NCI-H1930 (cell line): ENCODE data around the gene NUP160.
"Not testable (repeated sequence)": the region's sequence is repeated elsewhere in the genome, so short reads cannot be mapped to it uniquely, and the experiment has no call there.

Experiments used
- DNase-seq, 2 experiments: peaks; one replicate each; lab custom pipeline; 2025; lab: John Stamatoyannopoulos, UW

The NUP160 gene

DNA sequence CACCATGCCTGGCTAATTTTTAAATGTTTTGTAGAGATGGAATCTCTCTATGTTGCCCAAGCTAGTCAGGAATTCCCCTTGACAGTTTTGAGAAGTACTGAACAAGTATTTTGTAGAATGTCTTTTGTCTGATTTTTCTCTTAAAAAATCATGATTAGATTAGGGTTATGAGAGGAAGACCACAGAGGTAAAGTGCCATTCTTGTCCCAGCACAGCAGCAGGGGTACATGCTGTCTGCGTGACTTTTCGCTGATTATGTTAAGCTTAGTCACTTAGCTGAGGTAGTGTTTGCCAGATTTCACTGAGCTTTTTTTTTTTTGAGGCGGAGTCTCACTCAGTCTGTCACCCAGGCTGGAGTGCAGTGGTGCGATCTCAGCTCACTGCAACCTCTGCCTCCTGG, 13.6 kb upstream of the NUP160 start:
- DNase-seq: no peak

DNA sequence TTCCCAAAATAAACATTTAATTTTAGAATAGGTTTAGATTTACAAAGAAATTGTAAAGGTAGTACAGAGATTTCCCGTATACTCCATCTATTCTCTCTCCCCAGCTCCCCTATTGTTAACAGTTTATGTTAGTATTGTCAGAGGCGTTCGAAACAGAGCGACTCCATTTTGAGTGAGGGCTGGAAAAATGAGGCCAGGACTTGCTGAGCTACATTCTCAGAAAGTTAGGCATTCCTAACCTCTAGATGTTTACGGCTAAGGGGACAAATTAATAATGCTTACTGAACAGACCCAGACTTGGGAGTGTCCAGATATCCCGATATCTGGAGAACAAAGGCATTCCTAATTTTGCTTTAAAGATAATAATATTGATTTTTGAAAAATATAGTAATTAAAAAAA, 12.4 kb upstream of the NUP160 start:
- no peak for DNase-seq

DNA sequence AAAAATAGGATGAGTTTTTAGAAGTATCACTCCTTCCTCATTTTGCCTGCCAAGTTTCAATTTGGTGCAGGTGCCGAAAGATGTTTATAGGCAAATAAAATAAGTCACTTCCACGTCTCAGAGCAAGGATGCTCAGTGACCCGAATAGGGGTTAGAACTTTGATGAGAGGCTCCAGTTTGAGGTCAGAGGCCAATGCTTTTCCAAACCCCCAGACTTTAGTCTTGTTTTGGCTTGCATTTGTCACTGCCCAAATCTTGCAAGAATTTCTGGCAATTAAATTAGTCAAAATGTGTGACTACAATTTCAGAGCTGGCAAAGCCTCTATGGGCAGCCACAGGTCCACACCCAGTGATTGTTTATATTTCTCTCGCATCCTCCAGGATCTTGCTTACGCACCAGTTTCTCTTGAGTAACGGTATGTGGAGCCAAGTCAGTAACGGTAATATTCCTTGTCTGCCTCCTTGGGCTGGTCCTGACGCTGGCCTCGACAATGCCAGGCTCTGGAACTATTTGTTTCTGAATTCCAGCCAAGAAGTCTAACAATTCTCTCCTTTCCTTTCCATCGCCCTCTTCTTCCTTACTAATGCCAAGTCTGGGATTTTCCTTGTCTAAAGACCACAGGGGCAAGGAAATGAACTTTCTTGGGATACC, 9.9 kb upstream of the NUP160 start:
- no peak for DNase-seq

- DNase-seq: no peak
Observed at GRCh38 chr11:47857485-47857884, 9.3 kb upstream of the NUP160 start.

- DNase-seq: no peak
Observed at GRCh38 chr11:47856186-47856585, 8.0 kb upstream of the NUP160 start.

- no peak for DNase-seq
Observed at GRCh38 chr11:47854667-47855066, 6.5 kb upstream of the NUP160 start.

GRCh38 chr11:47852053-47852452, 3.9 kb upstream of the NUP160 start:
- DNase-seq: no peak

GRCh38 chr11:47850337-47850736, 2.2 kb upstream of the NUP160 start:
- no peak for DNase-seq

DNA sequence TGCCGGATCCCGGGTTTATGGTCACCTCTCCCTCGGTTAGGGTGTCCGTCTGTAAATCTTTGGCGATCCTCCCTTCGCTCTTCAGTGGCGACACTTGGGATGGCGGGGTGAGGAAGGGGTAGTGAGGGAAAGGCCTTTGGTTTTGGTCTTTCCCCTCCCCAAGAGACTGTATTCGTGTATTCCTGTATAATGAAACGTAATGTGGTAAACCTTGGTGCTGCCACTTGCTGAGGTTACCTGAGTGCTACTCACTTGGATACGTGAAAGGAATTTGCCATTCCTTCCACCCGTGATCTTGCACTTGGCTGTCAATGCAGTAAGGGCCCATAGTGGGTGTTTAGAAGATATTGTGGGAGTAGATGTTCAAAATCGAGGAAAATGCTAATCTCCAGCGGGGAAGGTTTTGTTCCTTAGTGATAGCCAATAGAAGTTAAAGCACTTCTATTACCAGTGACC, 578 bp upstream of the NUP160 start:
- no peak for DNase-seq

GRCh38 chr11:47847537-47847891, 636 bp downstream of the NUP160 start:
- no peak for DNase-seq

DNA sequence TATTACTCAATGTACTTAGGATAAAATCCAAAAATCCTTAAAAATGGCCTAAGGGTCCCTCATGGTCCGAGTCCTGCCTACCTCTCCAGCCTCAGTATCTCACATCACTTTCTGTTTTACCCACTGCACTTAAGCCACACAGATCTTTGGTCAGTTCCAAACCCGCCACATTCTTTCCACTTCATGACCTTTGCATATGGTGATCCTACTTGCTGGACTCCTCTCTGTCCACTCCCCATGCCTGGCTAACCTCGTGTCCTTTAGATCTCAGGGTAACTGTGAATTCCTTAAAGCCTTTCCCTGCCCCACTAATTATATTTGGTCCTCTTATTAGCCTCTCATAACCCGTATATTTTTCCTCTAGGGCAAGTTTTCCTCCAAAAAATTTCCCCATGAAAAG, 1.2 kb downstream of the NUP160 start:
- DNase-seq: no peak

DNA sequence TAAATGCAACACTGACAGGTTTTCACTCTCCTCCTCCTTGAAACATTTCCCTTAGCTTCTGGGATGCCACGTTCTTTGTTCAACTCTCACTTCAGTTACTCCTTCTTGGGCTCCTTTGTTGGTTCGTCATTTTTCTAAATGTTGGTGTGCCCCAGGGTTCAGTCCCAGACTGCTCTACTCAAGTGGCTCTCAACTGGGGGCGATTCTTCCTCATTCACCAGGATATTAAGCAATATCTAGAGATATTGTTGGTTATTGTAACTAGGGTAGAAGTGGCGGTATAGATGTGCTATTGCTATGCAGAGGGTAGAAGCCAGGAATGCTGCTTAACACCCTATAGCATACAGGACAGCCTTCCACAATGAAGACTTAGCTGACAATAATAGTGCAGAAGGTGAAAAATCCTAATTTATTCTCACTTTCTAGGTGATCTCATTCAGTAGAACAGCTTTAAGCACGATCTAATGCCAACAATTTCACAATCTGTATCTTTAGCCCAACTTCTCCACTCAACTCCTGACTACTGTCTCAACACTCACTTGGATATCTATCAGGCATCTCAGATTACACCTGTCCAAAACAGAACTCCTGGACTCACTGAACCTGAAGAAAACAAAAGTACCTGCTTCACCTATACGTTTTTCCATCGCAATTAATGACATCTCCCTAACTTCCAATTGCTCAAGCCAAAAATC, 4.6 kb downstream of the NUP160 start:
- no peak for DNase-seq

DNA sequence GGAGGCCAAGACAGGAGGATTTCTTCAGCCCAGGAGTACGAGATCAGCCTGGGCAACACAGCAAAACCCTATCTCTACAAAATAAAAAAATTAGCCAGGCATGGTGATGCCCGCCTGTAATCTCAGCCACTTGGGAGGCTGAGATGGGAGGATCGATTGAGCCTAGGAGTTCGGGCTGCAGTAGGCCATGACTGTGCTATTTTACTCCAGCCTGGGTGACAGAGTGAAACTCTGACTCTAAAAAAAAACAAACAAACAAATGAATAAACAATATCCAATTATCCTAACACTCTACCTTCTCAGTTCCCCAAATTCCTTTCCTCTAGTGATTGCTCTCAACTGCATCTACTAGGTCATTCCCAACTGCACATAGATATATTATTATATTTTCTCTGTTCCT, 5.4 kb downstream of the NUP160 start:
- no peak for DNase-seq

DNA sequence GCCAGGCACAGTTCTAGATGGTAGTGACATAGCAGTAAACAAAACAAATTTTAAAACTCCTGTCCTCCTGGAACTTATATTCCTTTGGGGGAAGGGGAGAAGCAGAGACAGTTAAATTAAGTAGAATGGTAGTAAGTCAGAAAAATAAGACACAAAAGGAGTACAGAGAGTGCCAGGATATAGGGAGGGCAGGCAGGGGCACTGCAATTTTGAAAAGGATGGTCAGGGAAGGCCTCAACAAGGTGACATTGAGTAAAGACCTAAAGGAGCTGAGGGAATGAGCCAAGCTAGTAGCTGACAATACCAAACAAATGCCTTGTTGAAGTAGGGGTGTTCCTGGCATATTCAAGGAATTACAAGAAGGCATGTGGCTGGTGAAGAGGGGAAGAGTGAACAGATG, 10.2 kb downstream of the NUP160 start:
- DNase-seq: no peak

- no peak for DNase-seq
Observed at GRCh38 chr11:47837292-47837691, 10.9 kb downstream of the NUP160 start.

DNA sequence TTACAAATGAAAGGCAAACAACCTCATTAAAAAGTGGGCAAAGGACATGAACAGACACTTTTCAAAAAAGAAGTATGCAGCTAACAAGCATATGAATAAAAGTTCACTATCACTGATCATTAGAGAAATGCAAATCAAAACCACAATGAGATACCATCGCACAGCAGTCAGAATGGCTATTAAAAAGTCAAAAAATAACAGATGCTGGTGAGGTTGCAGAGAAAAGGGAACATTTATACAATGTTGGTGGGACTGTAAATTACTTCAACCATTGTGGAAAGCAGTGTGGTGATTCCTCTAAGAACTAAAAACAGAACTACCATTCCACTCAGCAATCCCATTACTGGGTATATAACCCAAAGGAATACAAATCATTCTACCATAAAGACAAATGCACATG, 18.1 kb downstream of the NUP160 start:
- not testable (repeated sequence) for DNase-seq

GRCh38 chr11:47828284-47828683, 19.9 kb downstream of the NUP160 start:
- DNase-seq: no peak

DNA sequence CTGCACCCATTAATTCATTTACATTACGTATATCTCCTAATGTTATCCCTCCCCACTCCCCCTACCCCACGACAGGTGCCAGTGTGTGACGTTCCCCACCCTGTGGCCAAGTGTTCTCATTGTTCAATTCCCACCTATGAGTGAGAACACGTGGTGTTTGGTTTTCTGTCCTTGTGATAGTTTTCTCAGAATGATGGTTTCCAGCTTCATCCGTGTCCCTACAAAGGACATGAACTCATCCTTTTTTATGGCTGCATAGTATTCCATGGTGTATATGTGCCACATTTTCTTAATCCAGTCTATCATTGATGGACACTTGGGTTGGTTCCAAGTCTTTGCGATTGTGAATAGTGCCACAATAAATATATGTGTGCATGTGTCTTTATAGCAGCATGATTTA, 25.5 kb downstream of the NUP160 start:
- DNase-seq: not testable (repeated sequence)

DNA sequence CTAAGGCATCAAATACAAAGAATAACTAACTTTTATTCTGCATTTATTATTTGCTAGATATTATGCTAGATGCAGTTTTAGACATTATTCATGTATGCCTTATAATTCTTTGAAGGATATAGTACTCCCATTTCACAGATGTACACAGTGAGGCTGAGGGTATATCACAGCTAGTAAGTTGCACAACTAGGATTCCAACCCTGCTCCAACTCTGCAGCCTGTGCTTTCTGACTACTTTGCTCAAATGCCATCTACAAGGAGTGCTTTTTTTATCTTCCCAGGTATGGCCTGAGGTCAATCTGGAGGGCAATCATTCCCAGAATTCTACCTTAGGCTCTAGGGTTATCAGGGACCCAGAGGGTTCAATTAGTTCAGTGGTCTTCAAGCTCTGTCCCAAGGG, 28.4 kb downstream of the NUP160 start:
- DNase-seq: no peak

- DNase-seq: no peak
Observed at GRCh38 chr11:47800759-47801158, 47.4 kb downstream of the NUP160 start.

DNA sequence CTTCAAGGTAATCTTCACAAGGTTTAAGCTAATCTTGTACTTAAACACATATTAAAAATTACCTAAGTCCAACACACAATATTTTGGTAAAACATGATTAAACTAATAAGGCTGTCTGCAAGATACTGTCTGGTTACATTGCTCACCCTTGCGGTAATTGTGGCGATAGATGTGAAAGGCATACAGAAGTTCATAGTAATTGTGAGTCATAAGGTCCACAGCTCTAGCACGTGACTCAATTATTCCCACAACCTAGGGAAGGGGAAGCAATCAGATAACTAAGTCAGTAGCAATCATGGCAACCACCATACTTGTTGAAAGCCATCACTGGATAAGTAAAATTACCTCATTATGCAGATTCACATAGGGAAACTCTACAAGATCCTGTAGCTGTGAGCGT, 50.5 kb downstream of the NUP160 start:
- DNase-seq: no peak

GRCh38 chr11:47791774-47792430, 56.2 kb downstream of the NUP160 start:
- DNase-seq: no peak

DNA sequence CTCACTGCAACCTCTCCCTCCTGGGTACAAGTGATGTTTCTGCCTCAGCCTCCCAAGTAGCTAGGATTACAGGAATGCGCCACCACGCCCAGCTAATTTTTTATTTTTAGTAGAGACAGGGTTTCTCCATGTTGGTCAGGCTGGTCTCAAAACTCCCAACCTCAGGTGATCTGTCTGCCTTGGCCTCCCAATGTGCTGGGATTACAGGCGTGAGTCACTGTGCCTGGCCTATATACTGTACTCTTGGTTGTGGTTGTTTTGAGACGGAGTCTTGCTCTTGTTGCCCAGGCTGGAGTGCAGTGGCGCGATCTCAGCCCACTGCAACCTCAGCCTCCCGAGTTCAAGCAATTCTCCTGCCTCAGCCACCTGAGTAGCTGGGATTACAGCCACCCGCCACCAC, 58.1 kb downstream of the NUP160 start:
- DNase-seq: not testable (repeated sequence)
